GM23338 (cell line): ENCODE measurements around the gene GRK5. TPM values are rescaled to one million over a fixed set of nuclear protein-coding genes. Genes with fewer than 3 reads are reported as not detected.
"Not testable (repeated sequence)": the region's sequence is repeated elsewhere in the genome, so short reads cannot be mapped to it uniquely, and the experiment has no call there.

Experiments used
- ATAC-seq: fragments of 200-7000 bp; cut with Tn5 transposase; 3 replicates; pipeline ENCODE4 v1.9.1; 2020
- DNase-seq: peaks from one replicate; pipeline ENCODE4 v3.0.0-alpha.2; 2015; ENCODE audit warnings: low spot score
- H2AFZ ChIP-seq: fragments of 200-600 bp; sonication (generic); 2 replicates; pipeline ENCODE4 v1.8.0; 2016; ENCODE audit warnings: antibody characterized with exemption, mild to moderate bottlenecking, moderate library complexity
- H3F3A ChIP-seq: fragments of 200-600 bp; sonication (generic); replicated peaks from 2 replicates; pipeline ENCODE4 v1.8.0; 2017; ENCODE audit warnings: antibody characterized with exemption, mixed run types, low read depth
- H3K27ac ChIP-seq: fragments of 200-600 bp; sonication (generic); 2 replicates; pipeline ENCODE4 v1.6.1; 2016; ENCODE audit warnings: low read depth
- H3K27me3 ChIP-seq: fragments of 200-600 bp; sonication (generic); 2 replicates; pipeline ENCODE4 v1.8.0; 2016; ENCODE audit warnings: mild to moderate bottlenecking, mixed run types, moderate library complexity; ENCODE audit not compliant: insufficient read depth
- H3K36me3 ChIP-seq: fragments of 200-600 bp; sonication (generic); 2 replicates; pipeline ENCODE4 v1.8.0; 2016; ENCODE audit warnings: mild to moderate bottlenecking; ENCODE audit not compliant: insufficient read depth
- H3K4me1 ChIP-seq: fragments of 200-600 bp; sonication (generic); 2 replicates; pipeline ENCODE4 v1.8.0; 2016; ENCODE audit warnings: mild to moderate bottlenecking, moderate library complexity; ENCODE audit not compliant: insufficient read depth
- H3K4me2 ChIP-seq: fragments of 200-600 bp; sonication (generic); 2 replicates; pipeline ENCODE4 v1.7.1; 2017; ENCODE audit warnings: mixed run types
- H3K4me3 ChIP-seq: fragments of 200-600 bp; sonication (generic); 2 replicates; pipeline ENCODE4 v1.6.1; 2016; ENCODE audit warnings: mixed run types
- H3K79me2 ChIP-seq: fragments of 200-600 bp; sonication (generic); replicated peaks from 2 replicates; pipeline ENCODE4 v1.8.0; 2017; ENCODE audit warnings: mild to moderate bottlenecking; ENCODE audit not compliant: insufficient read depth
- H3K9me2 ChIP-seq: fragments of 200-600 bp; sonication (generic); 2 replicates; pipeline ENCODE4 v1.8.0; 2017; ENCODE audit not compliant: insufficient read depth
- H4K20me1 ChIP-seq: fragments of 200-600 bp; sonication (generic); replicated peaks from 2 replicates; pipeline ENCODE4 v1.8.0; 2017; ENCODE audit warnings: mild to moderate bottlenecking; ENCODE audit not compliant: insufficient read depth
- H3K27ac Mint-ChIP-seq: 2 replicates; pipeline ENCODE4 v1.8.0; 2020; ENCODE audit warnings: inconsistent platforms, mild to moderate bottlenecking, moderate library complexity, mixed read lengths
- H3K27me3 Mint-ChIP-seq: 3 replicates; pipeline ENCODE4 v1.8.0; 2022; ENCODE audit warnings: low read depth, mild to moderate bottlenecking, moderate library complexity, mixed read lengths, inconsistent platforms; ENCODE audit not compliant: insufficient read depth, poor library complexity
- H3K36me3 Mint-ChIP-seq: 3 replicates; pipeline ENCODE4 v1.8.0; 2021; ENCODE audit warnings: low read depth, mild to moderate bottlenecking, inconsistent platforms, moderate library complexity, mixed read lengths
- H3K4me1 Mint-ChIP-seq: 3 replicates; pipeline ENCODE4 v1.8.0; 2020; ENCODE audit warnings: mild to moderate bottlenecking, inconsistent platforms, mixed read lengths
- H3K4me3 Mint-ChIP-seq: 3 replicates; pipeline ENCODE4 v1.8.0; 2021; ENCODE audit warnings: moderate library complexity, mild to moderate bottlenecking, inconsistent platforms, mixed read lengths
- H3K9me3 Mint-ChIP-seq: 3 replicates; pipeline ENCODE4 v1.8.0; 2020; ENCODE audit warnings: moderate library complexity, mild to moderate bottlenecking, inconsistent platforms, mixed read lengths
- EZH2 ChIP-seq: fragments of 200-600 bp; sonication (generic); IDR thresholded peaks from one replicate; pipeline ENCODE4 v1.8.0; 2017; ENCODE audit warnings: antibody characterized with exemption, mild to moderate bottlenecking, low read depth; ENCODE audit not compliant: unreplicated experiment
- NANOG ChIP-seq: IDR thresholded peaks from 2 replicates; pipeline ENCODE4 v1.6.1; 2016; ENCODE audit warnings: antibody characterized with exemption, borderline replicate concordance
- polyA plus RNA-seq: library from polyadenylated mRNA; unstranded; fragments of >200 nt; fragmentation: Nextera tagmentation; extraction: Ambion mirVana; gene quantifications from 2 replicates; pipeline ENCODE4 v1.2.1, GENCODE V29; 2016
- total RNA-seq: library from RNA; depleted of rRNA; stranded (reverse); fragments of >200 nt; shearing (Covaris generic); gene quantifications from 2 replicates; pipeline ENCODE4 v1.2.3, GENCODE V29; 2014
- TF ChIP-seq, protein P1 (sequence below): fragments of 250-450 bp; sonication (Bioruptor Pico); IDR thresholded peaks from 2 replicates; pipeline ENCODE4 v1.5.0; 2020; ENCODE audit warnings: mild to moderate bottlenecking, moderate library complexity

Gene GRK5
- total and polyA plus RNA-seq, 2 experiments from 2014 or later: 0.53 to 2.0 TPM

DNA sequence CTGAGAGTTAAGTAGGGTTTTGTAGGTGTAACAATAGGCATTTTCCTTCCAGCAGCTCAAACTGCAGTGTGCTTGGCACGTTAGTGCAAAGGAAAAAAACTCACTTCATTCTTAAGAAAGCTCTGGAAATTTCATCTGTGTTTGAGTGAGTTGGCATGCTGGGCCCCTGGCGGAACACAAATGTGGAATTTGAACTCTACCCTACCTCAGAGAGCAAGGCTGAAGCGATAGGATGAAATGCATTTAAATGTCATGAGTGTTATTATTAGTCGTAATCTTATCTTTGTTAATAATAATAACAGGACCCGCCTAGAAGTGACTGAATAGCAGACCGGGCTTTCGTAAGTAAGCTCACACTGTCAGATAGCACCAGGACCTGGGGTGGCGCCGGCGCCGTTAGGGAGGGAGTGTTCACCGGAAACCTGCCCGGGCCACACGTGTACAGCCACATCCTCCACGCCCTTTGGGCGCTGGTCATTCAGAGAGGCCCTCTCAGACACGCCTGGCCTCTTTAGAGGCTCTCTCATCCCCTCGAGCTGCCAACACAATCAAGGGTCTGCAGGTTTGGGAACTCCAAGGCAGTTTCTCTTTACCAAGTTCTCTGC lies 63.5 kb downstream of the GRK5 start:
- Mint-ChIP-seq H3K4me3 (no peak overlapping the region), H3K4me1 (peaks cover 17% of the 10 kb centered on the region), H3K27me3 (peaks cover 8% of the 10 kb centered on the region), H3K9me3 (no peaks in the 10 kb centered on the region), H3K36me3 (no peaks in the 10 kb centered on the region), H3K27ac (no peak overlapping the region)
- Histone ChIP-seq H3K36me3 (no peaks in the 10 kb centered on the region), H3K4me2 (no peak overlapping the region), H3K4me1 (peaks cover 4% of the 10 kb centered on the region; the same call in 1 of the 2 replicates), H2AFZ (no peak overlapping the region), H3K79me2 (no peaks in the 10 kb centered on the region), H3F3A (no peaks in the 10 kb centered on the region), H3K4me3 (no peak overlapping the region), H3K27ac (no peak overlapping the region), H3K27me3 (no peaks in the 10 kb centered on the region), H3K9me2 (no peaks in the 10 kb centered on the region), H4K20me1 (no peaks in the 10 kb centered on the region)
- TF ChIP-seq NANOG (no peak), EZH2 (no peak)
- TF ChIP-seq, protein P1, sequence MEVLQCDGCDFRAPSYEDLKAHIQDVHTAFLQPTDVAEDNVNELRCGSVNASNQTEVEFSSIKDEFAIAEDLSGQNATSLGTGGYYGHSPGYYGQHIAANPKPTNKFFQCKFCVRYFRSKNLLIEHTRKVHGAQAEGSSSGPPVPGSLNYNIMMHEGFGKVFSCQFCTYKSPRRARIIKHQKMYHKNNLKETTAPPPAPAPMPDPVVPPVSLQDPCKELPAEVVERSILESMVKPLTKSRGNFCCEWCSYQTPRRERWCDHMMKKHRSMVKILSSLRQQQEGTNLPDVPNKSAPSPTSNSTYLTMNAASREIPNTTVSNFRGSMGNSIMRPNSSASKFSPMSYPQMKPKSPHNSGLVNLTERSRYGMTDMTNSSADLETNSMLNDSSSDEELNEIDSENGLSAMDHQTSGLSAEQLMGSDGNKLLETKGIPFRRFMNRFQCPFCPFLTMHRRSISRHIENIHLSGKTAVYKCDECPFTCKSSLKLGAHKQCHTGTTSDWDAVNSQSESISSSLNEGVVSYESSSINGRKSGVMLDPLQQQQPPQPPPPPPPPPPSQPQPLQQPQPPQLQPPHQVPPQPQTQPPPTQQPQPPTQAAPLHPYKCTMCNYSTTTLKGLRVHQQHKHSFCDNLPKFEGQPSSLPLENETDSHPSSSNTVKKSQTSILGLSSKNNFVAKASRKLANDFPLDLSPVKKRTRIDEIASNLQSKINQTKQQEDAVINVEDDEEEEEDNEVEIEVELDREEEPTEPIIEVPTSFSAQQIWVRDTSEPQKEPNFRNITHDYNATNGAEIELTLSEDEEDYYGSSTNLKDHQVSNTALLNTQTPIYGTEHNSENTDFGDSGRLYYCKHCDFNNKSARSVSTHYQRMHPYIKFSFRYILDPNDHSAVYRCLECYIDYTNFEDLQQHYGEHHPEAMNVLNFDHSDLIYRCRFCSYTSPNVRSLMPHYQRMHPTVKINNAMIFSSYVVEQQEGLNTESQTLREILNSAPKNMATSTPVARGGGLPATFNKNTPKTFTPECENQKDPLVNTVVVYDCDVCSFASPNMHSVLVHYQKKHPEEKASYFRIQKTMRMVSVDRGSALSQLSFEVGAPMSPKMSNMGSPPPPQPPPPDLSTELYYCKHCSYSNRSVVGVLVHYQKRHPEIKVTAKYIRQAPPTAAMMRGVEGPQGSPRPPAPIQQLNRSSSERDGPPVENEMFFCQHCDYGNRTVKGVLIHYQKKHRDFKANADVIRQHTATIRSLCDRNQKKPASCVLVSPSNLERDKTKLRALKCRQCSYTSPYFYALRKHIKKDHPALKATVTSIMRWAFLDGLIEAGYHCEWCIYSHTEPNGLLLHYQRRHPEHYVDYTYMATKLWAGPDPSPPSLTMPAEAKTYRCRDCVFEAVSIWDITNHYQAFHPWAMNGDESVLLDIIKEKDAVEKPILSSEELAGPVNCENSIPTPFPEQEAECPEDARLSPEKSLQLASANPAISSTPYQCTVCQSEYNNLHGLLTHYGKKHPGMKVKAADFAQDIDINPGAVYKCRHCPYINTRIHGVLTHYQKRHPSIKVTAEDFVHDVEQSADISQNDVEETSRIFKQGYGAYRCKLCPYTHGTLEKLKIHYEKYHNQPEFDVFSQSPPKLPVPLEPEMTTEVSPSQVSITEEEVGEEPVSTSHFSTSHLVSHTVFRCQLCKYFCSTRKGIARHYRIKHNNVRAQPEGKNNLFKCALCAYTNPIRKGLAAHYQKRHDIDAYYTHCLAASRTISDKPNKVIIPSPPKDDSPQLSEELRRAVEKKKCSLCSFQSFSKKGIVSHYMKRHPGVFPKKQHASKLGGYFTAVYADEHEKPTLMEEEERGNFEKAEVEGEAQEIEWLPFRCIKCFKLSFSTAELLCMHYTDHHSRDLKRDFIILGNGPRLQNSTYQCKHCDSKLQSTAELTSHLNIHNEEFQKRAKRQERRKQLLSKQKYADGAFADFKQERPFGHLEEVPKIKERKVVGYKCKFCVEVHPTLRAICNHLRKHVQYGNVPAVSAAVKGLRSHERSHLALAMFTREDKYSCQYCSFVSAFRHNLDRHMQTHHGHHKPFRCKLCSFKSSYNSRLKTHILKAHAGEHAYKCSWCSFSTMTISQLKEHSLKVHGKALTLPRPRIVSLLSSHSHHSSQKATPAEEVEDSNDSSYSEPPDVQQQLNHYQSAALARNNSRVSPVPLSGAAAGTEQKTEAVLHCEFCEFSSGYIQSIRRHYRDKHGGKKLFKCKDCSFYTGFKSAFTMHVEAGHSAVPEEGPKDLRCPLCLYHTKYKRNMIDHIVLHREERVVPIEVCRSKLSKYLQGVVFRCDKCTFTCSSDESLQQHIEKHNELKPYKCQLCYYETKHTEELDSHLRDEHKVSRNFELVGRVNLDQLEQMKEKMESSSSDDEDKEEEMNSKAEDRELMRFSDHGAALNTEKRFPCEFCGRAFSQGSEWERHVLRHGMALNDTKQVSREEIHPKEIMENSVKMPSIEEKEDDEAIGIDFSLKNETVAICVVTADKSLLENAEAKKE: no peak
- DNase-seq: no peak
- no peak; the same call in 2 of the 3 replicates for ATAC-seq

DNA sequence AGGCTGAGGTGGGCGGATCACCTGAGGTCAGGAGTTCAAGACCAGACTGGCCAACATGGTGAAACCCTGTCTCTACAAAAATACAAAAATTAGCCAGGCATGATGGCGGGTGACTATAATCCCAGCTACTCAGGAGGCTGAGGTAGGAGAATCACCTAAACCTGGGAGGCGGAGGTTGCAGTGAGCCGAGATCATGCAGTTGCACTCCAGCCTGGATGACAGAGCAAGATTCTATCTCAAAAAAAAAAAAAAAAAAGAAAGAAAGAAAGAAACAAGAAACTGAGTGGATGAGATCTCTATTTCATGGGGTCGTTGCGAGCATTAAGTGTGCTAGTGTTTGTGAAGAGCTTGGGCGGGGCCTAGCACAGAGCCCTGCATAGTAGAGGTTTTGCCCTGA lies 65.0 kb downstream of the GRK5 start:
- H3K4me3 ChIP-seq, H3K4me2 ChIP-seq, H4K20me1 ChIP-seq, H3K27ac Mint-ChIP-seq, H2AFZ ChIP-seq, H3K36me3 Mint-ChIP-seq, H3K4me3 Mint-ChIP-seq, H3K27me3 Mint-ChIP-seq, H3K27me3 ChIP-seq, ATAC-seq, H3K4me1 ChIP-seq, H3K9me3 Mint-ChIP-seq, H3K36me3 ChIP-seq, H3F3A ChIP-seq, DNase-seq, H3K79me2 ChIP-seq, H3K9me2 ChIP-seq, H3K27ac ChIP-seq: not testable (repeated sequence)
- H3K4me1 Mint-ChIP-seq: peaks cover 16% of the 10 kb centered on the region
